Chondrocyte (in vitro differentiated cells): ENCODE data around the gene DYNLT3. TPM values are rescaled to one million over a fixed set of nuclear protein-coding genes. Genes with fewer than 3 reads are reported as not detected.

Experiments
- DNase-seq: peaks from one replicate; pipeline ENCODE4 v3.0.0; 2021; ENCODE audit warnings: mixed read lengths, low spot score
- H3K27ac Mint-ChIP-seq: one replicate; pipeline ENCODE4 v1.8.0; 2021; ENCODE audit warnings: mild to moderate bottlenecking, moderate library complexity, mixed read lengths; ENCODE audit not compliant: unreplicated experiment
- H3K27me3 Mint-ChIP-seq: 2 replicates; pipeline ENCODE4 v1.8.0; 2021; ENCODE audit warnings: low read depth, mixed read lengths
- H3K36me3 Mint-ChIP-seq: 2 replicates; pipeline ENCODE4 v1.8.0; 2021; ENCODE audit warnings: low read depth, mixed read lengths
- H3K4me1 Mint-ChIP-seq: 2 replicates; pipeline ENCODE4 v1.8.0; 2021; ENCODE audit warnings: low read depth, mild to moderate bottlenecking, mixed read lengths
- H3K4me3 Mint-ChIP-seq: one replicate; pipeline ENCODE4 v1.8.0; 2021; ENCODE audit warnings: mild to moderate bottlenecking, moderate library complexity, mixed read lengths; ENCODE audit not compliant: unreplicated experiment
- H3K9me3 Mint-ChIP-seq: 2 replicates; pipeline ENCODE4 v1.8.0; 2021; ENCODE audit warnings: low read depth, mixed read lengths
- CTCF ChIP-seq: fragments of 200-600 bp; sonication (generic); IDR thresholded peaks from 2 replicates; pipeline ENCODE4 v1.5.0; 2021; ENCODE audit warnings: antibody characterized with exemption, mild to moderate bottlenecking, moderate library complexity
- total RNA-seq: library from RNA; stranded (reverse); gene quantifications from 3 replicates; pipeline ENCODE4 v1.2.1, GENCODE V29; 2021

DYNLT3 gene
- total RNA-seq, 1 donor from 2014 or later = 35.8 TPM

GRCh38 chrX:37813570-37813969 is 33.8 kb downstream of the DYNLT3 start:
- H3K27me3 Mint-ChIP-seq = peaks cover 10% of the 10 kb centered on the region
- no peak for DNase-seq
- no peaks in the 10 kb centered on the region for H3K36me3 Mint-ChIP-seq
- H3K27ac Mint-ChIP-seq = no peak overlapping the region
- no peaks in the 10 kb centered on the region for H3K4me1 Mint-ChIP-seq
- TF ChIP-seq CTCF = no peak
- H3K4me3 Mint-ChIP-seq = no peak overlapping the region
- H3K9me3 Mint-ChIP-seq = no peaks in the 10 kb centered on the region

DNA sequence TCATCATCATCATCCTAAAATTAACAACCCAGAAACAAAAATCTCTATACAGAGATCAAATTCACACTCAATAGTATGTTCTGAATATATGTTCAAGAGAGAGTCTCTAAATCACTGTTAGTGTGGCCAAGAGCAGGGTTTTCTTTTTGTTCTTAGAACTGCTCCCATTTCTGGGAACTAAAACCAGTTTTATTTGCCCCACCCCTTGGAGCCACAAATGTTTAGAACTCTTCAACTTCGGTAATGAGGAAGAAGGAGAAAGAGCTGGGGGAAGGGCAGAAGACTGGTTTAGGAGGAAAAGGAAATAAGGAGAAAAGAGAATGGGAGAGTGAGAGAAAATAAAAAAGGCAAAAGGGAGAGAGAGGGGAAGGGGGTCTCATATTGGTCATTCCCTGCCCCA is 35.3 kb downstream of the DYNLT3 start:
- Mint-ChIP-seq H3K36me3 (no peaks in the 10 kb centered on the region), H3K9me3 (no peaks in the 10 kb centered on the region), H3K27me3 (peaks cover 16% of the 10 kb centered on the region), H3K4me1 (no peaks in the 10 kb centered on the region), H3K4me3 (no peak overlapping the region), H3K27ac (no peak overlapping the region)
- TF ChIP-seq CTCF = no peak
- no peak for DNase-seq

DNA sequence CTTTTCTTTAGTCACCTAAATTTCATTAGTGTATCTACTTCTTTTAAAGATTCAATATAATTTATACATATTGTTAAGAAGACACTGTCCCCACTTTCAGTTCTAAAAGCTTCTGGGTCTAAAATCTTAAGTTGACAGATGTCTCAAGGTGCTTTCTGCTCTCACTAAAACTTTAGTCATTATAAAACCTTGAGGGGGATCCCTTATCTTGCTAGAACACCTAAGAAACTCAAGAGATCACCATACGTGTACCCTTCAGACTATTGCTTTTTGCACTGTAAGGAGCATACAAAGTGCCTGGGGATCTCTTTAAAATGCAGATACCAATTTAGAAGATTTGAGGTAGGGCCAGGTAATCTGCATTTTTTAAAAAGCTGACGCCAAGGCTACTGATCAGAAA is 37.4 kb downstream of the DYNLT3 start:
- H3K4me1 Mint-ChIP-seq = no peaks in the 10 kb centered on the region
- TF ChIP-seq CTCF = no peak
- H3K27me3 Mint-ChIP-seq = peaks cover 13% of the 10 kb centered on the region
- no peak for DNase-seq
- H3K36me3 Mint-ChIP-seq = no peaks in the 10 kb centered on the region
- no peaks in the 10 kb centered on the region for H3K9me3 Mint-ChIP-seq
- no peak overlapping the region for H3K4me3 Mint-ChIP-seq
- H3K27ac Mint-ChIP-seq = no peak overlapping the region

DNA sequence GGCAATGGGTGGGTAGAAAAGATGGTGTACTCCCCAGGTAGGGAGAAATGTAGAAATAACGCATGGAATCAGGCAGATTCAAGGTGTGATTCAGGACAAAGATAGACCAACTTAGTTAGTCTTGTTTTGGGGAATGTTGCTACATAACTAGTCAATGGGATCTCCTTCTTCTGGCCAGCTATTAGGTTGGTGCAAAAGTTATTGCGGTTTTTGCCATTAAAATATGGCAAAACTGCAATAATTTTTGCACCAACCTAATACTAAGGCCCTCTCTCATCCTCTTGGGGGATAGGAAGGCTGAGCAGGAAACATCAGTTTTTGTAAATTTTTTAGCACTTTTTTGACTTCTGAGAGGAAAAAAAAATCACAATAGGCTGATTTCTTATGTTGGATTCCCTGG is 44.3 kb downstream of the DYNLT3 start:
- no peak for TF ChIP-seq CTCF
- Mint-ChIP-seq H3K4me1 (no peaks in the 10 kb centered on the region), H3K27ac (no peak overlapping the region), H3K27me3 (peaks cover 5% of the 10 kb centered on the region), H3K9me3 (no peaks in the 10 kb centered on the region), H3K4me3 (no peak overlapping the region), H3K36me3 (no peaks in the 10 kb centered on the region)
- DNase-seq = no peak

- Mint-ChIP-seq H3K9me3 (no peaks in the 10 kb centered on the region), H3K27me3 (no peaks in the 10 kb centered on the region), H3K4me3 (no peak overlapping the region), H3K27ac (no peak overlapping the region), H3K4me1 (no peaks in the 10 kb centered on the region), H3K36me3 (no peaks in the 10 kb centered on the region)
- DNase-seq = no peak
- no peak for TF ChIP-seq CTCF
These were observed 45.3 kb downstream of the DYNLT3 start for GRCh38 chrX:37802028-37802427.
